ENCODE results near the gene ARHGAP24. TPM values are rescaled to one million over a fixed set of nuclear protein-coding genes. Genes with fewer than 3 reads are reported as not detected.

ARHGAP24 gene
- total and polyA plus RNA-seq, 10 of the 15 experiments (the other 5 are each of a cell fraction or from before 2014, with no cell fraction given) = 0.10 to 4.2 (median 0.52) TPM

GRCh38 chr4:85861064-85861765 is 386.3 kb downstream of the ARHGAP24 start (continued):
- TF ChIP-seq SKIL (IDR thresholded peaks at IDR 0.05; ENCODE audit: low read depth, poor library complexity, severe bottlenecking) (no peak), MYB (IDR thresholded peaks at IDR 0.05; ENCODE audit: borderline replicate concordance, low read depth, low read length) (no peak), MEF2B (IDR thresholded peaks at IDR 0.05; ENCODE audit: partially characterized antibody, poor library complexity, severe bottlenecking) (no peak), PML (IDR thresholded peaks at IDR 0.05; ENCODE audit: low read length) (no peak), ETV6 (conservative IDR thresholded peaks at IDR 0.05 in 1 of 2, IDR thresholded peaks at IDR 0.05 in 1 of 2; ENCODE audit: borderline replicate concordance in 1 of 2, low read depth in 1 of 2) (no peak), SREBF1 (IDR thresholded peaks at IDR 0.05; ENCODE audit: low read length) (no peak), ZNF207 (IDR thresholded peaks at IDR 0.05; ENCODE audit: borderline replicate concordance) (no peak), RBBP5 (conservative IDR thresholded peaks at IDR 0.05) (no peak), FOS (IDR thresholded peaks at IDR 0.05; ENCODE audit: borderline replicate concordance, extremely low read depth, insufficient read length) (no peak)
- TF ChIP-seq, protein P1, sequence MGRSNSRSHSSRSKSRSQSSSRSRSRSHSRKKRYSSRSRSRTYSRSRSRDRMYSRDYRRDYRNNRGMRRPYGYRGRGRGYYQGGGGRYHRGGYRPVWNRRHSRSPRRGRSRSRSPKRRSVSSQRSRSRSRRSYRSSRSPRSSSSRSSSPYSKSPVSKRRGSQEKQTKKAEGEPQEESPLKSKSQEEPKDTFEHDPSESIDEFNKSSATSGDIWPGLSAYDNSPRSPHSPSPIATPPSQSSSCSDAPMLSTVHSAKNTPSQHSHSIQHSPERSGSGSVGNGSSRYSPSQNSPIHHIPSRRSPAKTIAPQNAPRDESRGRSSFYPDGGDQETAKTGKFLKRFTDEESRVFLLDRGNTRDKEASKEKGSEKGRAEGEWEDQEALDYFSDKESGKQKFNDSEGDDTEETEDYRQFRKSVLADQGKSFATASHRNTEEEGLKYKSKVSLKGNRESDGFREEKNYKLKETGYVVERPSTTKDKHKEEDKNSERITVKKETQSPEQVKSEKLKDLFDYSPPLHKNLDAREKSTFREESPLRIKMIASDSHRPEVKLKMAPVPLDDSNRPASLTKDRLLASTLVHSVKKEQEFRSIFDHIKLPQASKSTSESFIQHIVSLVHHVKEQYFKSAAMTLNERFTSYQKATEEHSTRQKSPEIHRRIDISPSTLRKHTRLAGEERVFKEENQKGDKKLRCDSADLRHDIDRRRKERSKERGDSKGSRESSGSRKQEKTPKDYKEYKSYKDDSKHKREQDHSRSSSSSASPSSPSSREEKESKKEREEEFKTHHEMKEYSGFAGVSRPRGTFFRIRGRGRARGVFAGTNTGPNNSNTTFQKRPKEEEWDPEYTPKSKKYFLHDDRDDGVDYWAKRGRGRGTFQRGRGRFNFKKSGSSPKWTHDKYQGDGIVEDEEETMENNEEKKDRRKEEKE (IDR thresholded peaks at IDR 0.05) = no peak
